ENCODE data around the gene RAB25. TPM values are rescaled to one million over a fixed set of nuclear protein-coding genes. Genes with fewer than 3 reads are reported as not detected.

Gene RAB25
- total RNA-seq, 1 experiment from 2014 or later: 18.1 TPM

GRCh38 chr1:156098784-156099183 is 37.8 kb downstream of the RAB25 start:
- no TSS peak for BruUV-seq (replicated peaks)
- H3K9ac ChIP-seq (ENCODE audit: low read length): no peak overlapping the region
- ATAC-seq (no peak), DNase-seq (no peak)
- H3K4me2 ChIP-seq (ENCODE audit: low read length): no peak overlapping the region
- H3K9me2 ChIP-seq (replicated peaks; ENCODE audit: low read length): no peaks in the 10 kb centered on the region
- H3K4me3 ChIP-seq (ENCODE audit: low read length): no peak overlapping the region
- TF ChIP-seq CTCF (conservative IDR thresholded peaks at IDR 0.05; ENCODE audit: low read depth, low read length): no peak
- TF ChIP-seq EZH2 (IDR thresholded peaks at IDR 0.05; ENCODE audit: low read length, unreplicated experiment): no peak
- no peak for TF ChIP-seq EZH2phosphoT487 (IDR thresholded peaks at IDR 0.05; ENCODE audit: borderline replicate concordance, low read length)
- H3K79me2 ChIP-seq (ENCODE audit: low read length): no peaks in the 10 kb centered on the region
- peaks cover 59% of the 10 kb centered on the region for H3K4me1 ChIP-seq (ENCODE audit: insufficient read depth, low read length)
- H3K36me3 ChIP-seq (ENCODE audit: low read depth, low read length): no peaks in the 10 kb centered on the region
- H3K9me3 ChIP-seq (ENCODE audit: low read length): no peaks in the 10 kb centered on the region
- no peaks in the 10 kb centered on the region for H3F3A ChIP-seq (ENCODE audit: low read length, unreplicated experiment)
- ChIA-PET CTCF (interaction anchor here (4.7 kb wide), 1 partner anchor 32 kb away, joined by 22 read pairs; no protein-coding TSS in a partner anchor), POLR2A (ENCODE audit: unreplicated experiment) (interaction anchor here (0.8 kb wide), 1 partner anchor 30 kb away, joined by 3 read pairs; no protein-coding TSS in a partner anchor)
- H4K20me1 ChIP-seq (ENCODE audit: low read length): no peaks in the 10 kb centered on the region
- H3K27me3 ChIP-seq (ENCODE audit: low read length): no peaks in the 10 kb centered on the region
- no peak overlapping the region for H3K27ac ChIP-seq (ENCODE audit: low read length)
- intact Hi-C loops (cut with micrococcal nuclease): no loop called here
- no peak overlapping the region for H2AFZ ChIP-seq (ENCODE audit: low read length)

GRCh38 chr1:156099282-156099681 is 38.3 kb downstream of the RAB25 start:
- H3K4me2 ChIP-seq (ENCODE audit: low read length): no peak overlapping the region
- no peaks in the 10 kb centered on the region for H3K9me2 ChIP-seq (replicated peaks; ENCODE audit: low read length)
- TF ChIP-seq EZH2 (IDR thresholded peaks at IDR 0.05; ENCODE audit: low read length, unreplicated experiment) (no peak), CTCF (conservative IDR thresholded peaks at IDR 0.05; ENCODE audit: low read depth, low read length) (no peak), EZH2phosphoT487 (IDR thresholded peaks at IDR 0.05; ENCODE audit: borderline replicate concordance, low read length) (no peak)
- H3K9ac ChIP-seq (ENCODE audit: low read length): no peak overlapping the region
- H2AFZ ChIP-seq (ENCODE audit: low read length): no peak overlapping the region
- ATAC-seq: no peak
- ChIA-PET POLR2A (ENCODE audit: unreplicated experiment) (interaction anchor here (0.8 kb wide), 1 partner anchor 29 kb away, joined by 3 read pairs; no protein-coding TSS in a partner anchor), CTCF (interaction anchor here (4.7 kb wide), 1 partner anchor 31 kb away, joined by 22 read pairs; no protein-coding TSS in a partner anchor)
- no peaks in the 10 kb centered on the region for H3K79me2 ChIP-seq (ENCODE audit: low read length)
- H3K9me3 ChIP-seq (ENCODE audit: low read length): no peaks in the 10 kb centered on the region
- intact Hi-C loops (cut with micrococcal nuclease): no loop called here
- no peak overlapping the region for H3K27ac ChIP-seq (ENCODE audit: low read length)
- H3F3A ChIP-seq (ENCODE audit: low read length, unreplicated experiment): no peaks in the 10 kb centered on the region
- peaks cover 64% of the 10 kb centered on the region for H3K4me1 ChIP-seq (ENCODE audit: insufficient read depth, low read length)
- no peak overlapping the region for H3K4me3 ChIP-seq (ENCODE audit: low read length)
- no TSS peak for BruUV-seq (replicated peaks)
- no peaks in the 10 kb centered on the region for H3K27me3 ChIP-seq (ENCODE audit: low read length)
- H3K36me3 ChIP-seq (ENCODE audit: low read depth, low read length): no peaks in the 10 kb centered on the region
- no peak for DNase-seq
- H4K20me1 ChIP-seq (ENCODE audit: low read length): no peaks in the 10 kb centered on the region

GRCh38 chr1:156100205-156100995 is 39.4 kb downstream of the RAB25 start:
- intact Hi-C loops (cut with micrococcal nuclease): no loop called here
- Histone ChIP-seq H3K4me2 (ENCODE audit: low read length) (peak overlapping the region; percentile 1), H3K4me1 (ENCODE audit: insufficient read depth, low read length) (peaks cover 70% of the 10 kb centered on the region)

More at GRCh38 chr1:156100205-156100995, 39.4 kb downstream of the RAB25 start:
- H4K20me1 ChIP-seq (ENCODE audit: low read length): no peaks in the 10 kb centered on the region
- no peak overlapping the region for H3K9ac ChIP-seq (ENCODE audit: low read length)
- no peaks in the 10 kb centered on the region for H3K9me3 ChIP-seq (ENCODE audit: low read length)
- no peak for TF ChIP-seq CTCF (conservative IDR thresholded peaks at IDR 0.05; ENCODE audit: low read depth, low read length)
- TF ChIP-seq EZH2 (IDR thresholded peaks at IDR 0.05; ENCODE audit: low read length, unreplicated experiment): no peak
- no peak for TF ChIP-seq EZH2phosphoT487 (IDR thresholded peaks at IDR 0.05; ENCODE audit: borderline replicate concordance, low read length)
- no peaks in the 10 kb centered on the region for H3K9me2 ChIP-seq (replicated peaks; ENCODE audit: low read length)
- no peaks in the 10 kb centered on the region for H3K36me3 ChIP-seq (ENCODE audit: low read depth, low read length)
- H3K79me2 ChIP-seq (ENCODE audit: low read length): no peaks in the 10 kb centered on the region
- no peak overlapping the region for H3K4me3 ChIP-seq (ENCODE audit: low read length)
- ChIA-PET POLR2A (ENCODE audit: unreplicated experiment) (interaction anchor here (0.5 to 0.6 kb wide), 2 partner anchors 18 to 132 kb away, joined by 3 to 6 read pairs; no protein-coding TSS in a partner anchor), CTCF (interaction anchor here (4.7 kb wide), 1 partner anchor 30 kb away, joined by 22 read pairs; no protein-coding TSS in a partner anchor)
- peak overlapping the region; percentile 22; the same call in 1 of the 2 replicates for H3K27ac ChIP-seq (ENCODE audit: low read length)
- H3K27me3 ChIP-seq (ENCODE audit: low read length): no peaks in the 10 kb centered on the region
- DNase-seq: peak; percentile 67
- no TSS peak for BruUV-seq (replicated peaks)
- no peaks in the 10 kb centered on the region for H3F3A ChIP-seq (ENCODE audit: low read length, unreplicated experiment)
- no peak overlapping the region for H2AFZ ChIP-seq (ENCODE audit: low read length)
- ATAC-seq: no peak

Data from PC-3 (cell line).